Transverse colon (tissue), 4 donors: ENCODE measurements around the gene KRT39.

ENCODE experiments used
- CTCF ChIP-seq, 5 experiments: fragments of 200-600 bp in 3 of 5; fragments of 450-650 bp in 2 of 5; sonication (generic) in 3 of 5; IDR thresholded peaks; 1 replicate in 2 of 5; 2 replicates in 3 of 5; pipeline ENCODE4 v1.5.1; 2016 to 2017; ENCODE audit warnings: antibody characterized with exemption in 5 of 5, inconsistent platforms in 3 of 5, mild to moderate bottlenecking in 2 of 5, moderate library complexity in 1 of 5
- POLR2A ChIP-seq: fragments of 450-650 bp; IDR thresholded peaks from one replicate; pipeline ENCODE4 v1.6.1; 2016; ENCODE audit warnings: antibody characterized with exemption, mild to moderate bottlenecking, moderate library complexity
- POLR2AphosphoS5 ChIP-seq, 3 donors: sonication (generic); formaldehyde crosslinking; IDR thresholded peaks; one replicate each; pipeline ENCODE4 v1.6.1; 2016; ENCODE audit warnings: antibody characterized with exemption in 3 of 3

GRCh38 chr17:40952154-40952553, 14.6 kb downstream of the KRT39 start:
- TF ChIP-seq POLR2A = no peak
- TF ChIP-seq CTCF (IDR thresholded peaks at IDR 0.05) = no peak
- no peak for TF ChIP-seq POLR2AphosphoS5 (IDR thresholded peaks at IDR 0.05)
